Liver (tissue), 3 donors: ENCODE data around the gene FLRT2.

Experiments used
- CTCF ChIP-seq: fragments of 150-350 bp; IDR thresholded peaks from 2 replicates; pipeline ENCODE4 v1.5.1; 2017; ENCODE audit warnings: improper control_type of control experiment, low read depth, low read length; ENCODE audit not compliant: missing input control
- RAD21 ChIP-seq, 2 donors: IDR thresholded peaks; 2 replicates each; pipeline ENCODE4 v1.6.1; 2016; ENCODE audit warnings: antibody characterized with exemption in 2 of 2, mild to moderate bottlenecking in 2 of 2
- REST ChIP-seq: IDR thresholded peaks from 2 replicates; pipeline ENCODE4 v1.6.1; 2016; ENCODE audit warnings: antibody characterized with exemption, mild to moderate bottlenecking
- donor health status: healthy.
- donor health status: healthy.

- no peak for TF ChIP-seq RAD21 (IDR thresholded peaks at IDR 0.05)
- no peak for TF ChIP-seq CTCF
- TF ChIP-seq REST: no peak
Observed at GRCh38 chr14:85562630-85563029, 32.7 kb downstream of the FLRT2 start.
